Brain microvascular endothelial cell (primary cell): ENCODE results near the gene FAM222B.
"Not testable (repeated sequence)": the region's sequence is repeated elsewhere in the genome, so short reads cannot be mapped to it uniquely, and the experiment has no call there.

Source experiments
- DNase-seq: peaks from one replicate; pipeline ENCODE4 v3.0.0-alpha.2; 2020
- H3K27ac ChIP-seq: fragments of 250-450 bp; sonication (Bioruptor Pico); 2 replicates; pipeline ENCODE4 v1.5.1; 2020; ENCODE audit warnings: mild to moderate bottlenecking, moderate library complexity
- H3K27me3 ChIP-seq: fragments of 250-450 bp; sonication (Bioruptor Pico); replicated peaks from 2 replicates; pipeline ENCODE4 v1.5.1; 2020; ENCODE audit warnings: mild to moderate bottlenecking
- H3K36me3 ChIP-seq: fragments of 250-450 bp; sonication (Bioruptor Pico); replicated peaks from 2 replicates; pipeline ENCODE4 v1.5.1; 2020; ENCODE audit warnings: mild to moderate bottlenecking
- H3K4me3 ChIP-seq: 2 replicates; pipeline ENCODE4 v1.5.1; 2011; ENCODE audit warnings: low read depth, mild to moderate bottlenecking, control low read depth, low read length, moderate library complexity
- CTCF ChIP-seq: IDR thresholded peaks from 2 replicates; pipeline ENCODE4 v1.5.1; 2011; ENCODE audit warnings: low read depth, mild to moderate bottlenecking, moderate library complexity, low read length, control low read depth, inconsistent platforms; ENCODE audit errors: missing control alignments
- in situ Hi-C: cut with HindIII; loops from 2 replicates; pipeline ENCODE4 v1.10.0; 2017; ENCODE audit warnings: low sequenced_read_pairs, low pct_ligation_motif_present

FAM222B gene

GRCh38 chr17:28881533-28882056 lies 39.0 kb upstream of the FAM222B start:
- H3K4me3 ChIP-seq, result no peak overlapping the region
- H3K27ac ChIP-seq, result no peak overlapping the region
- no peak for DNase-seq
- peaks cover 25% of the 10 kb centered on the region for H3K36me3 ChIP-seq
- no peaks in the 10 kb centered on the region for H3K27me3 ChIP-seq
- no peak for TF ChIP-seq CTCF
- in situ Hi-C loops, result no loop called here

- in situ Hi-C loops, result no loop called here
- TF ChIP-seq CTCF, result no peak
- no peak overlapping the region for H3K4me3 ChIP-seq
- H3K36me3 ChIP-seq, result peaks cover 25% of the 10 kb centered on the region
- H3K27ac ChIP-seq, result no peak overlapping the region
- no peak for DNase-seq
- H3K27me3 ChIP-seq, result no peaks in the 10 kb centered on the region
These were observed 38.0 kb upstream of the FAM222B start for GRCh38 chr17:28880572-28880945.

- Histone ChIP-seq H3K27me3 (no peaks in the 10 kb centered on the region), H3K27ac (no peak overlapping the region), H3K36me3 (peaks cover 22% of the 10 kb centered on the region), H3K4me3 (no peak overlapping the region)
- in situ Hi-C loops, result no loop called here
- TF ChIP-seq CTCF, result no peak
- no peak for DNase-seq
These were observed 37.4 kb upstream of the FAM222B start for GRCh38 chr17:28879886-28880571.

GRCh38 chr17:28878981-28879380 lies 36.4 kb upstream of the FAM222B start:
- H3K27ac ChIP-seq, result no peak overlapping the region
- no peak overlapping the region for H3K4me3 ChIP-seq
- peaks cover 22% of the 10 kb centered on the region for H3K36me3 ChIP-seq
- H3K27me3 ChIP-seq, result no peaks in the 10 kb centered on the region
- peak; percentile 38 for DNase-seq
- TF ChIP-seq CTCF, result peak; percentile 76
- in situ Hi-C loops, result no loop called here

- Histone ChIP-seq H3K36me3 (peaks cover 22% of the 10 kb centered on the region), H3K27ac (no peak overlapping the region)
- in situ Hi-C loops, result no loop called here
These were observed 35.7 kb upstream of the FAM222B start for GRCh38 chr17:28878158-28878910.

GRCh38 chr17:28877150-28877711 lies 34.6 kb upstream of the FAM222B start:
- DNase-seq, H3K27ac ChIP-seq, in situ Hi-C loops, H3K4me3 ChIP-seq, H3K27me3 ChIP-seq: not testable (repeated sequence)
- peaks cover 22% of the 10 kb centered on the region for H3K36me3 ChIP-seq

More at GRCh38 chr17:28878158-28878910, 35.7 kb upstream of the FAM222B start:
- DNase-seq, result no peak
- no peak for TF ChIP-seq CTCF
- Histone ChIP-seq H3K27me3 (no peaks in the 10 kb centered on the region), H3K4me3 (no peak overlapping the region)
